GM18858 (cell line): ENCODE data around the gene CHPF.
A peak's percentile ranks its signal among the peaks of the same experiment; 100 is the strongest.

Experiments
- ATAC-seq: cut with Tn5 transposase; IDR thresholded peaks from one replicate; pipeline ENCODE4 v1.9.1; 2021; ENCODE audit not compliant: unreplicated experiment

CHPF gene

DNA sequence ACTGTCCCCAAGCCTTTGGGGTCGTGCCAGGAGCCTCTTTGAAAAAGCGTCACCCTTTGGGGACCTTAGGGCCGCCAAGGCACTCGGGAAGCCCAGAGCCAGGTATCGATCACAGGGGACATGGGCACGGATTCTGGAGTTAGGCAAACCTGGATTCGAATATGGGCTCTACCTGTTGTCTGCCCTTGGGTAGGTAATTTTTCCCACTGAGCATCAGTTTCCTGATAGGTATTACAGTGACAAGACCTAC is 9.5 kb upstream of the CHPF start:
- ATAC-seq = no peak

DNA sequence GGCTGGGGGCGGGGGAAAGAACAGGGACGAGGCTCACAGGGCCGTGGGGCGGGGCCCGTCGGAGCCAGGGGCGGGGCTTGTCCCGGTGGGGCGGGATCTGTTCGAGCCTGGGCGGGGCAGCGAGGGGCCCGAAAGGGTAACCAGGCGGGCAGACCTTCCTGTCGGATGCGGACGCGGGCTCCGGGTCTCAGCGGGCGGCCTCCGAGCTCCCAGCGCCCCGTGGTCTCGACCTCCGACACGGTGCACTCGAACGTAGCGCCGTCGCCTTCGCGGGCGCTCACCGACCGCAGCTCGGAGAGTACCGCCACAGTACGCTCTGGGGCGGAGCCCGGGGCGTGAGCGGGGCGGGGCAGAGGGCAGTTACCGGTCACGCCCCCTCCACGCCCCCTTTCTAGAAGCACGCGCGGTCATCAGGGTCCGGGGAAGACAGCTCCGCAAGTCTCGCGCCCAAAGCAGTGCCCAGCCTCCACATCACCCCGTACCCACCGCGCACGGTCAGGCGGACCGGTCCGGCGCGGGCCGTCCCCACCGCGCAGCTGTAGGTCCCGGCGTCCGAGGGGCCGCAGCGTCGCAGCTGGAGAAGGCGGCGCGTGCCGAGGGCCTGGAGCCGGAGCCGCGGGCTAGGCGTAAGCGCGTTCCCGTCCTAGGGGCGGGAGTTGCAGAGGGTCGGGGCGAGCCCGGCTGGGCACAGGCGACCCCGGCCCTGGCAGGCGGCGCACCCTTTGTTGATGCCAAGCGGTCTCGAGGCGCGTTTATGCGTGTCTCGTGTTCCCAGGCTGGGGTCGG is 9.0 kb upstream of the CHPF start:
- peak; percentile 83 for ATAC-seq

- peak; percentile 8 for ATAC-seq
Observed at GRCh38 chr2:219551441-219552381, 8.1 kb upstream of the CHPF start.

DNA sequence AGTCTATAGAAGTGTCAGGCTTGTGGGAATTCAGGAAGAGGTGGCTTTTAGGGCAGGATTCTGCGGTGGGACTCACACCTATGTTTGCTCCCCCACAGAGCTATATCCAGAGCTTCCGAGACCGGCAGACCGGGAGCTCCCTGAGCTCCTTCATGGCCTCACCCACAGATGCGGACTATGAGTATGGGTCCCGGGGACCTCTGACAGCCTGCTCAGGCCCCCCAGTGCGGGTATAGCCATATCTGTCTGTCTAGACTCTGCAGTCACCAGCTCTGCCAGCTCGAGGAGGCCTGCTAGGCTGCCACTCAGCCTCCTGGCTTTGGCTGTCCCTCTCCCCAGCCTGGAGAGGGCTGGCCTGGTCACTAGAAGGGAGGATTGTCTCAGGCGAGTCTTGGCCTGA is 6.0 kb upstream of the CHPF start:
- no peak for ATAC-seq

GRCh38 chr2:219548990-219549389 is 5.4 kb upstream of the CHPF start:
- no peak for ATAC-seq

DNA sequence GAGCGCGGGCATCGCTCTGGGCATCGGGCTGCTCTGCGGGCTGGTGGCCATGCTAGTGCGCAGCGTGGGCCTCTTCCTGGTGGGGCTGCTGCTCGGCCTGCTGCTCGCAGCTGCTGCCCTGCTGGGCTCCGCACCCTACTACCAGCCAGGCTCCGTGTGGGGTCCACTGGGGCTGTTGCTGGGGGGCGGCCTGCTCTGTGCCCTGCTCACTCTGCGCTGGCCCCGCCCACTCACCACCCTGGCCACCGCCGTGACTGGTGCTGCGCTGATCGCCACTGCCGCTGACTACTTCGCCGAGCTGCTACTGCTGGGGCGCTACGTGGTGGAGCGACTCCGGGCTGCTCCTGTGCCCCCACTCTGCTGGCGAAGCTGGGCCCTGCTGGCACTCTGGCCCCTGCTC is 4.0 kb upstream of the CHPF start:
- no peak for ATAC-seq

DNA sequence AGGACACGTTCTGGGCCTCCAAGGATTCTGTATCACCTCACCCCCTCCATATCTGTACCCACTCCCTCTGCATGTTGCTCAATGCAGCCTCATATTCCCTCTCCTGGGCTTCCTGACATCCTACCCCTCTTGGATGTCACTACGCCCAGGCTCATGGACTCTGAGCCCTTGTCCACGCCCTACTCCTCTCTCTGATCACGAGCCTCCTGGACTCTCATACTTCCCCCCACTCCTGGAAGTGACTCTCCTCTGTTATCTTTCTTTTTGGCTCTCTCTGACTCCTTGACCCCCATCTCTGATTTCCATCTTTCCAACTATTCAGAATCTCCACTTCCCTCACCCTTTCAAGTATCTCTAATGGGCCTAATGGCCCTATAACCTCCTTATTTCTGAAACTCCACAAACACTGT is 2.3 kb upstream of the CHPF start:
- ATAC-seq = no peak

- no peak for ATAC-seq
Observed at GRCh38 chr2:219545295-219545942, 1.8 kb upstream of the CHPF start.

DNA sequence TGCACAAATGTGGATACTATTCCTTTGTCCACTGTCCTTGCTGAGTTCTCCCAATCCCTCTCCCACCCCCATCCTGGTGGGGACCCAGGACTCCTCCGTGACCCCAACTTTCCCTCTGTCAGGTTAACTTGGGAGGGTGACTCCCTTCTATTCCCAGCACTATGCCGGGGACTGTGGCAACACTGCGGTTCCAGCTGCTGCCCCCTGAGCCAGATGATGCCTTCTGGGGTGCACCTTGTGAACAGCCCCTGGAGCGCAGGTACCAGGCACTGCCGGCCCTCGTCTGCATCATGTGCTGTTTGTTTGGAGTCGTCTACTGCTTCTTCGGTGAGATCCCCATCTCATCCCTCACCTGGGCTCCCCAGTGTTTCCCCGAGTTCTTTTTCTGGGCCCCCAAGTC is 958 bp upstream of the CHPF start:
- no peak for ATAC-seq

- peak; percentile 26 for ATAC-seq
Observed at GRCh38 chr2:219542931-219543595, 546 bp downstream of the CHPF start.

- ATAC-seq = peak; percentile 45
Observed at GRCh38 chr2:219541611-219542180, 1.9 kb downstream of the CHPF start.

DNA sequence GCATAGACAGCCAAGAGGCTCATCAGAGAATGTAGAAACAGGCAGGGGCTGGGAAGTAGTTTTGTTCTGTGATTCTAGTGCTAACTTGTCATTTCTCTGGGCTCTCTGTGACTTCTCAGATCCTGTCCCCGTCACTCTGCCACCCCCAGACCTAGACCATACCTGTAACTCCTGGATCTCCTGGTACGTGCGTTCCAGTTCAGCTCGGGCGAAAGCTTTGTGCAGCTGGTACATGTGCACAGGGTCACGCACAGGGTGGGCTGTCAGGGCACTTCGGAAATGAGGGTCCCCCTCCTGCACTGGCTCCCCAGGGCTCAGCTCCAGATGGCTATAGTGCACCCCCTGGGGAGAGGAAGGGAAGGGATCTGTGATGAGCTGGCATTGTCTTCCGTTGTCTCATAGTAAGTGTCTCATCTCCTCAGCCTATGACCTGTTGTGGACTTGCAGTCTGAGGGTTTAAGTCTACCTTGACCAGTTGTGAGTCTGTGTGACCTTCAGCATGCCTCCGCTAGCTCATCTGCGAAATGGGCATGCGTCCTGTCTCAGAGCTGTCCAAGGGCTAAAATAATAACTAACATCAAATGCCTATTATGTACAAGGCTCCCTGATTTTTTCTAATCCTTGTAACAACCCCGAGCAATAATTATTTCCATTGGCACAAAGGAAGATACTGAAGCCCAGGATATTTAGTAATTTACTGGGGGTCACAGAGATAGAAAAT is 2.7 kb downstream of the CHPF start:
- no peak for ATAC-seq

- no peak for ATAC-seq
Observed at GRCh38 chr2:219539926-219540678, 3.5 kb downstream of the CHPF start.

GRCh38 chr2:219538956-219539788 is 4.4 kb downstream of the CHPF start:
- no peak for ATAC-seq

DNA sequence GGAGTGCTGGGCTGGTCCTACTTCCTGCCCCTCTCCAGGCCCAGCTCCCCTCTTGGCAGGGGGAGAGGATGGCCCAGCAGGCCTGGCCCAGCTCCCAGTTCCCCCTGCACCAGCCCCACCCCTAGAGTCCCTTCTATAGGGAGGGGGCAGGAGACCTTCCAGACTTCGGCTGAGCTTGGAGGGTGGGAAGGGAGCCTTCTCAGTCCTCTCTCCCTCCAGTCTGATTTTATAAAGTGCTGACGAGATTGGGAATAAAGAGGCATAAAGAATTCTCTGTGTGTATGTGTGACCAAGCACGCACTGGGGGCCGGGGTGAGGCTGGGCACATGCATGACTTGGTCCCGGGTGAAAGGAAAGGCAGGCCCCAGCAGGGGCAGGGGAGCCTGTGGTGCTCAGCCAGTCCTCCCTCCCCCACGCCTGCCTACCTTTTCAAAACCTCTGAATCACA is 5.1 kb downstream of the CHPF start:
- ATAC-seq = no peak

- ATAC-seq = no peak
Observed at GRCh38 chr2:219537657-219538488, 5.7 kb downstream of the CHPF start.

GRCh38 chr2:219536967-219537366 is 6.6 kb downstream of the CHPF start:
- ATAC-seq = no peak

DNA sequence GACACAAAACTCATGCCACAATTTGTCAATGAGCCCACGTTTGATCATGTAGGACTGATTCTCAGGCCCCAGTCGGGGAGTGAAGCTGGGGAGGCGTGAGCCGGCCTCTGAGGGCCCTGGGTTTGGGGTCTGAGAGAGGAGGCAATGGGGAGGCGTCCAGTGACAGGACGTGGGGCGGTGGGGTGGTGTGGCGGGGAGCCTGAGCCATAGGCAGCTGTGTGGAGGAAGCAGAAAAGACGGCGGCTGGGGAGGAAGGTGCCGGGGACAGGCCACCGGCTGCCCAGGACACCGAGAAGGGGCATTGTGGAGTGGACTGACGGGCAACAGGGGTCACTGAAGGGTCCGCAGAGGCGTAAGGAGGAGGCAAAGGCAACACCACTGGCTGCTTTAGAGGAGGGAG is 7.2 kb downstream of the CHPF start:
- ATAC-seq = no peak
